Left forelimb (tissue), 1 donor: Measurements from ENCODE around the gene WDR93.
"Not testable (repeated sequence)": the region's sequence is repeated elsewhere in the genome, so short reads cannot be mapped to it uniquely, and the experiment has no call there.

Experiments
- DNase-seq: peaks from one replicate; pipeline ENCODE4 v3.0.0-alpha.2; 2018; ENCODE audit warnings: low spot score

WDR93 gene

GRCh38 chr15:89685995-89686394, 4.6 kb upstream of the WDR93 start:
- DNase-seq: no peak

GRCh38 chr15:89686522-89686921, 4.1 kb upstream of the WDR93 start:
- DNase-seq: no peak

- not testable (repeated sequence) for DNase-seq
Observed at GRCh38 chr15:89689930-89690275, 708 bp upstream of the WDR93 start.

- DNase-seq: no peak
Observed at GRCh38 chr15:89693091-89693490, 2.5 kb downstream of the WDR93 start.

GRCh38 chr15:89693696-89694095, 3.1 kb downstream of the WDR93 start:
- no peak for DNase-seq

GRCh38 chr15:89695198-89695597, 4.6 kb downstream of the WDR93 start:
- DNase-seq: no peak

- DNase-seq: no peak
Observed at GRCh38 chr15:89704411-89704810, 13.8 kb downstream of the WDR93 start.

- DNase-seq: no peak
Observed at GRCh38 chr15:89707577-89707976, 17.0 kb downstream of the WDR93 start.

- DNase-seq: no peak
Observed at GRCh38 chr15:89714775-89715174, 24.2 kb downstream of the WDR93 start.

- DNase-seq: no peak
Observed at GRCh38 chr15:89723031-89723430, 32.4 kb downstream of the WDR93 start.

GRCh38 chr15:89724621-89725020, 34.0 kb downstream of the WDR93 start:
- DNase-seq: no peak

- no peak for DNase-seq
Observed at GRCh38 chr15:89725064-89725463, 34.5 kb downstream of the WDR93 start.

- no peak for DNase-seq
Observed at GRCh38 chr15:89728254-89728653, 37.6 kb downstream of the WDR93 start.

GRCh38 chr15:89731275-89731674, 40.7 kb downstream of the WDR93 start:
- no peak for DNase-seq

GRCh38 chr15:89732451-89733172, 42.0 kb downstream of the WDR93 start:
- DNase-seq: no peak

GRCh38 chr15:89735773-89736172, 45.2 kb downstream of the WDR93 start:
- no peak for DNase-seq

GRCh38 chr15:89740137-89740536, 49.5 kb downstream of the WDR93 start:
- DNase-seq: no peak

- DNase-seq: no peak
Observed at GRCh38 chr15:89743011-89743410, 52.4 kb downstream of the WDR93 start.

GRCh38 chr15:89743594-89743993, 53.0 kb downstream of the WDR93 start:
- DNase-seq: no peak

- no peak for DNase-seq
Observed at GRCh38 chr15:89745131-89745530, 54.5 kb downstream of the WDR93 start.

GRCh38 chr15:89745768-89746167, 55.2 kb downstream of the WDR93 start:
- DNase-seq: no peak

- DNase-seq: no peak
Observed at GRCh38 chr15:89746386-89746780, 55.8 kb downstream of the WDR93 start.

GRCh38 chr15:89747708-89748682, 57.4 kb downstream of the WDR93 start:
- DNase-seq: no peak
